Karpas-422 (cell line): ENCODE results near the gene THAP4. TPM values are rescaled to one million over a fixed set of nuclear protein-coding genes. Genes with fewer than 3 reads are reported as not detected.
"Not testable (repeated sequence)": the region's sequence is repeated elsewhere in the genome, so short reads cannot be mapped to it uniquely, and the experiment has no call there.

Experiments used
- DNase-seq: peaks from one replicate; pipeline ENCODE4 v3.0.0-alpha.2; 2015
- H2AFZ ChIP-seq: fragments of 200-600 bp; sonication (generic); 2 replicates; pipeline ENCODE4 v1.6.1; 2014; ENCODE audit warnings: antibody characterized with exemption, low read length, mixed read lengths
- H3K27ac ChIP-seq: fragments of 200-600 bp; sonication (generic); 2 replicates; pipeline ENCODE4 v1.5.1; 2014; ENCODE audit warnings: mild to moderate bottlenecking, low read length, moderate library complexity
- H3K27me3 ChIP-seq: fragments of 200-600 bp; sonication (generic); 2 replicates; pipeline ENCODE4 v1.6.1; 2014; ENCODE audit warnings: low read length, mixed read lengths
- H3K36me3 ChIP-seq: fragments of 200-600 bp; sonication (generic); 2 replicates; pipeline ENCODE4 v1.6.1; 2014; ENCODE audit warnings: low read length, mixed read lengths; ENCODE audit not compliant: insufficient read depth
- H3K4me1 ChIP-seq: fragments of 200-600 bp; sonication (generic); 2 replicates; pipeline ENCODE4 v1.6.1; 2014; ENCODE audit warnings: mild to moderate bottlenecking, low read length, mixed read lengths
- H3K4me2 ChIP-seq: fragments of 200-600 bp; sonication (generic); 2 replicates; pipeline ENCODE4 v1.6.1; 2014; ENCODE audit warnings: low read length, low read depth, mild to moderate bottlenecking; ENCODE audit not compliant: poor library complexity, severe bottlenecking
- H3K4me3 ChIP-seq: fragments of 200-600 bp; sonication (generic); 2 replicates; pipeline ENCODE4 v1.5.1; 2014; ENCODE audit warnings: mild to moderate bottlenecking, antibody characterized with exemption, low read length, mixed read lengths
- H3K79me2 ChIP-seq: fragments of 200-600 bp; sonication (generic); 2 replicates; pipeline ENCODE4 v1.6.1; 2014; ENCODE audit warnings: mild to moderate bottlenecking, low read length, mixed read lengths
- H3K9ac ChIP-seq: fragments of 200-600 bp; sonication (generic); 2 replicates; pipeline ENCODE4 v1.6.0; 2014; ENCODE audit warnings: low read length
- H3K9me2 ChIP-seq: fragments of 200-600 bp; sonication (generic), shearing (Covaris generic); replicated peaks from 2 replicates; pipeline ENCODE4 v1.6.0; 2014; ENCODE audit warnings: mild to moderate bottlenecking, low read length, moderate library complexity; ENCODE audit not compliant: insufficient read depth
- H3K9me3 ChIP-seq: fragments of 300-700, 200-600 bp; sonication (generic); 2 replicates; pipeline ENCODE4 v1.6.1; 2014; ENCODE audit warnings: low read length, mixed read lengths
- H4K20me1 ChIP-seq: fragments of 200-600 bp; sonication (generic); 2 replicates; pipeline ENCODE4 v1.6.1; 2014; ENCODE audit warnings: mild to moderate bottlenecking, antibody characterized with exemption, low read length, low read depth; ENCODE audit not compliant: insufficient read depth
- total RNA-seq: library from RNA; depleted of rRNA; stranded (reverse); fragments of >200 nt; shearing (Covaris generic); gene quantifications from 2 replicates; pipeline ENCODE4 v1.2.3, GENCODE V29; 2014; ENCODE audit warnings: low replicate concordance

The THAP4 gene
- total RNA-seq, 1 experiment from 2014 or later = 45.4 TPM

DNA sequence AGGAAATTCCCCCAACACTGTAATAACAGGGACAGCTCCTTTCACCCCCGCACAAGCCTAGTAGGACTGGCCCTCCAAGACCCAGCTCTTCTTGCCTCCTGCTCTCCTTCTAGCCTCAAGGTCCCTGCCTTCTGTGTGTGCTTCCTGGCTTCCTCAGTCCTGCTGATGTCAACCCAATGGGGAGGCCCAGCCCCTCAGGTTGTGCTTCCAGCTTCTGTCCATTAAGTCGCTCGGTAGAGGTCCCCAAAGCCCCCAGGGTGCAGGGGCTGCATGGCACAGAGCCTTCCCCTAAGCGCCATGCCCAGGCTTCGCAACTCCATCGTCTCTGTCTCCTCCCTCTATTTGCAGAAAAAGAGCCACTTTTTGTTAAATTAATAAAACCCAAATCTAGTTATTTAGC lies 39.4 kb downstream of the THAP4 start:
- Histone ChIP-seq H3K36me3 (peaks cover 12% of the 10 kb centered on the region; the same call in 1 of the 2 replicates), H4K20me1 (no peaks in the 10 kb centered on the region), H3K9me3 (no peaks in the 10 kb centered on the region), H3K27ac (no peak overlapping the region), H3K27me3 (no peaks in the 10 kb centered on the region), H3K79me2 (no peaks in the 10 kb centered on the region), H3K9me2 (no peaks in the 10 kb centered on the region), H3K4me1 (no peaks in the 10 kb centered on the region), H3K4me2 (no peak overlapping the region), H2AFZ (no peak overlapping the region), H3K4me3 (no peak overlapping the region), H3K9ac (no peak overlapping the region)
- no peak for DNase-seq

DNA sequence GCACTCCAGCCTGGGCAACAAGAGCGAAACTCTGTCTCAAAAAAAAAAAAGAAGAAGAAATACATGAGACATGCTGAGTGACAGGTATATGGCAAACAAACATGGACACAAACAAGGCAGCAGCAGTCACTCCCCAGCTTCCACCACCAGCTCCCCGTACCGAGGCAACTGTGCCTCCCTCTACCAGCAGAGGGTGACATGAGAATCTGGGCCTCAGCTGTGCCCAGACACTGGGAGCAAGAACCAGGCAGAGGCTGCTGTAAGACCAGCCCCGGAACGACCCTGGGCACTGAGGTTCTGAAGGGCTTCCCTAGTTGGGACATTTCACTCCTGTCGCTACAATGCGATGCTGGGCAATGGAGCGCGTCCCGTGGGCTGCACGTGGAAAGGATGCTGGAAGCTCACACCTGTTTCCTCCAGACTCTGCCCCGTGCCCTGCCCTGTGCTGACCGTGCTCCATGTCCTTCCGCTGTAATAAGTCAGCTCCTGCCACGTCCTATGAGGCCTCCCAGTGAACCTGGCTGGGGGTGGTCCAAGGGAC lies 41.3 kb downstream of the THAP4 start:
- H3K27ac ChIP-seq = no peak overlapping the region
- H3K4me1 ChIP-seq = no peaks in the 10 kb centered on the region
- H3K79me2 ChIP-seq = no peaks in the 10 kb centered on the region
- peaks cover 3% of the 10 kb centered on the region; the same call in 1 of the 2 replicates for H3K9me3 ChIP-seq
- no peaks in the 10 kb centered on the region for H3K27me3 ChIP-seq
- H3K36me3 ChIP-seq = peaks cover 27% of the 10 kb centered on the region
- H3K4me2 ChIP-seq = no peak overlapping the region
- no peak overlapping the region for H3K4me3 ChIP-seq
- DNase-seq = no peak
- H2AFZ ChIP-seq = no peak overlapping the region
- no peaks in the 10 kb centered on the region for H3K9me2 ChIP-seq
- H4K20me1 ChIP-seq = no peaks in the 10 kb centered on the region
- H3K9ac ChIP-seq = no peak overlapping the region

DNA sequence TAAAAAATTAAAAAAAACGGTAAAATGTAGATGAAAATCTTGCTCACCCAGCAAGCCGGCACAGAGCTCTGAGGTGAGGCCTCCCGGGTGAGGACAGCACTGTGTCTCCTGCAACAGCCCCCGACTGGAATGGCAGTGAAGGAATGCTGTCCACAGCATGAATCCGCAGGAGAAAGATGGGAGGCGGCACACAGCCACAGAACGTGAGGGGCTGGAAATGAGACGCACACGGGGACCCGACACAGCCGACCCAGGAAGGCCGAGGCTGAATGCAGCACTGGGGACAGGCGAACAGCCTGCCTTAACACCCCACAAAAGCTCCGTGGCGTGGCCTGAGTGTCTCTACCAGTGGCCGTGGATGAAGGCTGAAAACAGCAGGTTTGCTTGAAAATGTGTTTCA lies 43.7 kb downstream of the THAP4 start:
- Histone ChIP-seq H3K36me3 (peaks cover 29% of the 10 kb centered on the region), H2AFZ (no peak overlapping the region), H3K9ac (no peak overlapping the region), H4K20me1 (no peaks in the 10 kb centered on the region), H3K9me2 (no peaks in the 10 kb centered on the region), H3K4me2 (no peak overlapping the region), H3K4me3 (no peak overlapping the region), H3K4me1 (no peaks in the 10 kb centered on the region), H3K79me2 (no peaks in the 10 kb centered on the region), H3K27me3 (no peaks in the 10 kb centered on the region), H3K27ac (no peak overlapping the region), H3K9me3 (peaks cover 6% of the 10 kb centered on the region; the same call in 1 of the 2 replicates)
- no peak for DNase-seq

DNA sequence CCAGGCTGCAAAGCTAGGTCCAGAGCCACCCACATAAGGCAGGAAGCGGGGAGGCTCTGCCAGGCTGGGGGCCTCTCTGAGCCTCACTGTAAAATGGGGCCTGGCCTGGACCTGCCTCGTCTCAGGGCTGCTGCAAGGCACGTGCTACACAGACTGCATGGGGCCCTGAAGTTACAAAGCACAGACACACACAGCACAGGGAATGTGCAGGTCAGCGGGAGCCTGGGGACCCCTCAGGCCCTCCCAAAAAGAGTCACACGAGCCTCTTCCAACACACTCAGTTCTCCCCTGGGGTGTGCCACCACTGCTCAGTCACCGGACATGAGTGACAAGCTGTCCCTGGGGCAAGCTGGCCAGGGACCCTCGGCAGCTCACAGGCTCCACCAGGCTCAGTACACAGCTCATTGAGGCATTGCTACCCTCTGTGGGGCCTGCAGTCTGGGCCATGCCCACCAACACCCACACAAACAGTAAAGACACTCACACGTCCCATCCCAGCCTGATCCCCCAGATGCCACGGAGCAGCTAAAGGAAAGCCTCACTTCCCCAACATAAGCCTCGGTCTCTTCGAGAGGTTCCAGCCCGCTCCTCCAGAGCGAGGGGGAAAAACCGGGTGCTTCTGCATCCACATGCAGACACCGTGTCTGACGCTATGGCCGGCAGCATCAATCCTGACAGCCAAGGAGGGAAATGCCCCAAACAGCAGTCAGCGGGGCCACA lies 44.7 kb downstream of the THAP4 start:
- Histone ChIP-seq H3K27me3 (no peaks in the 10 kb centered on the region), H3K9me3 (peaks cover 8% of the 10 kb centered on the region; the same call in 1 of the 2 replicates), H4K20me1 (no peaks in the 10 kb centered on the region), H3K4me3 (no peak overlapping the region), H2AFZ (no peak overlapping the region), H3K9me2 (no peaks in the 10 kb centered on the region), H3K27ac (no peak overlapping the region), H3K4me2 (no peak overlapping the region), H3K4me1 (no peaks in the 10 kb centered on the region), H3K9ac (no peak overlapping the region), H3K36me3 (peaks cover 32% of the 10 kb centered on the region), H3K79me2 (no peaks in the 10 kb centered on the region)
- DNase-seq = no peak

DNA sequence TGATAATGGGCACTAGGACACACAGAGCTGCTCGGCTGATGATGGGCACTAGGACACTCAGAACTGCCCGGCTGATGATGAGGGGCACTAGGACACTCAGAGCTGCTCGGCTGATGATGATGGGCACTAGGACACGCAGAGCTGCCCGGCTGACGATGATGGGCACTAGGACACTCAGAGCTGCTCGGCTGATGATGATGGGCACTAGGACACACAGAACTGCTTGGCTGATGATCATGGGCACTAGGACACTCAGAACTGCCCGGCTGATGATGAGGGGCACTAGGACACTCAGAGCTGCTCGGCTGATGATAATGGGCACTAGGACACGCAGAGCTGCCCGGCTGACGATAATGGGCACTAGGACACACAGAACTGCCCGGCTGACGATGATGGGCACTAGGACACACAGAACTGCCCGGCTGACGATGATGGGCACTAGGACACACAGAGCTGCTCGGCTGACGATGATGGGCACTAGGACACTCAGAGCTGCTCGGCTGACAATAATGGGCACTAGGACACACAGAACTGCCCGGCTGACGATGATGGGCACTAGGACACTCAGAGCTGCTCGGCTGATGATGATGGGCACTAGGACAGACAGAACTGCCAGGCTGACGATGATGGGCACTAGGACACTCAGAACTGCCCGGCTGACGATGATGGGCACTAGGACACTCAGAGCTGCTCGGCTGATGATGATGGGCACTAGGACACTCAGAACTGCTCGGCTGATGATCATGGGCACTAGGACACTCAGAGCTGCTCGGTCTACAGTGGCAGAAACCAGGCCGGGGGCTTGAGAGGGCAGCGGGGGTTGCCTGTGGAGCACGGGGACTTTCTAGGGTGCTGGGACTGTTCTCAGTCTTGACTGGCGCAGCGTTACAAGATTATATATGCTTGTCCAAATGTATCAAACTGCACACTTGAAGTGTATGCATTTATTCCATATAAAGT lies 46.2 kb downstream of the THAP4 start:
- not testable (repeated sequence) for H3K9me2 ChIP-seq, H3K9ac ChIP-seq, H3K4me2 ChIP-seq, H3K4me3 ChIP-seq, H4K20me1 ChIP-seq, H3K4me1 ChIP-seq, H3K79me2 ChIP-seq, H3K27ac ChIP-seq, H3K27me3 ChIP-seq, H2AFZ ChIP-seq, DNase-seq
- H3K9me3 ChIP-seq = peaks cover 13% of the 10 kb centered on the region; the same call in 1 of the 2 replicates
- peaks cover 44% of the 10 kb centered on the region for H3K36me3 ChIP-seq

DNA sequence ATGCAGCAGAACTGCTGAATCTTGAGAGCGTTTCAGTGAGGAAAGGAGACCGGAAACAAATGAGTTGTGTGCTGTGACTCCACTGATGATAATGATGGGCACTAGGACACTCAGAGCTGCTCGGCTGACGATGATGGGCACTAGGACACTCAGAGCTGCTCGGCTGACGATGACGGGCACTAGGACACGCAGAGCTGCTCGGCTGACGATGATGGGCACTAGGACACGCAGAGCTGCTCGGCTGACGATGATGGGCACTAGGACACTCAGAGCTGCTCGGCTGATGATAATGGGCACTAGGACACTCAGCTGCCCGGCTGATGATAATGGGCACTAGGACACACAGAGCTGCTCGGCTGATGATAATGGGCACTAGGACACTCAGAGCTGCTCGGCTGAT lies 47.1 kb downstream of the THAP4 start:
- not testable (repeated sequence) for H4K20me1 ChIP-seq, DNase-seq, H3K9me2 ChIP-seq, H3K27ac ChIP-seq, H3K4me2 ChIP-seq, H3K4me1 ChIP-seq, H3K79me2 ChIP-seq, H3K27me3 ChIP-seq, H3K9ac ChIP-seq, H2AFZ ChIP-seq, H3K4me3 ChIP-seq
- Histone ChIP-seq H3K36me3 (peaks cover 51% of the 10 kb centered on the region), H3K9me3 (peaks cover 13% of the 10 kb centered on the region; the same call in 1 of the 2 replicates)

DNA sequence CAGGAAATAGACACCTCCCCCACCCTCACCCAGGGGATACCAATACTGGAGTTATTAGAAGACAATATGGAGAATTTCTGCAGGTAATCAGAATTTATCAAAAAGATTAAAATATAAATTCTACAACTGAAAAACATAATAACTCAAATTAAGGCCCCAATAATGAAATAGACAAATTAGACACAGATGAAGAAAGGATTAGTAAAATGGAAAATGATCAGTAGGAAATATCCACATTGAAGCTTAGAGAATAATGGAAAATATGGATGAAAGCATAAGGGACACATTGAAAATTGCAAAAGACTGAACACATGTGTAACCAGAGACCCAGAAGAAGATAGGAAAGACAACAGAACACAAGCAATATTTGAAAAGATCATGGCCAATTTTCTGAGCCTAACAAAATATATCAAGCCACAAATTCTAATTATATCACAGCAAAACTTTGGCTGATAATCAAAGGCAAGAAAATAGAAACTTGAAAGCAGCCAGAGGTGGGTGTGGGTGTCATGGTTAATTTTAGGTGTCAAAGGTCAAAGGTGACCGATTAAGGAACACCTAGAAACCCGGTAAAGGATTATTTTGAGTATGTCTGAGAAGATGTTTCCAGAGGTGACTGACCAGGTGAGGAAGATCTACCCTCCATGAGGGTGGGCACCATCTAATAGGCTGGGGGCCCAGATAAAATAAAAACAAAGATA lies 50.2 kb downstream of the THAP4 start:
- H3K4me3 ChIP-seq = no peak overlapping the region
- H3K27me3 ChIP-seq = no peaks in the 10 kb centered on the region
- H3K4me2 ChIP-seq = no peak overlapping the region
- no peaks in the 10 kb centered on the region for H3K4me1 ChIP-seq
- no peak for DNase-seq
- no peak overlapping the region for H3K9ac ChIP-seq
- no peaks in the 10 kb centered on the region for H3K9me2 ChIP-seq
- H3K36me3 ChIP-seq = peaks cover 49% of the 10 kb centered on the region
- no peaks in the 10 kb centered on the region for H4K20me1 ChIP-seq
- H3K79me2 ChIP-seq = no peaks in the 10 kb centered on the region
- H2AFZ ChIP-seq = no peak overlapping the region
- no peak overlapping the region for H3K27ac ChIP-seq
- H3K9me3 ChIP-seq = peaks cover 13% of the 10 kb centered on the region; the same call in 1 of the 2 replicates
